ENCODE results near the gene NUFIP2. TPM values are rescaled to one million over a fixed set of nuclear protein-coding genes. Genes with fewer than 3 reads are reported as not detected.

NUFIP2 gene
- total RNA-seq, 1 donor from 2014 or later = 68.1 TPM

- no peak for DNase-seq (ENCODE audit: low spot score)
- H3K9me3 Mint-ChIP-seq (ENCODE audit: unreplicated experiment) = no peaks in the 10 kb centered on the region
- no peaks in the 10 kb centered on the region for H3K36me3 Mint-ChIP-seq (ENCODE audit: low read depth, unreplicated experiment)
- no peak overlapping the region for H3K4me3 Mint-ChIP-seq (ENCODE audit: unreplicated experiment)
- H3K4me1 Mint-ChIP-seq (ENCODE audit: unreplicated experiment) = no peaks in the 10 kb centered on the region
- H3K27ac Mint-ChIP-seq (ENCODE audit: unreplicated experiment) = peak overlapping the region; percentile 66
- peaks cover 3% of the 10 kb centered on the region for H3K27me3 Mint-ChIP-seq (ENCODE audit: unreplicated experiment)
- no peak for TF ChIP-seq CTCF (IDR thresholded peaks at IDR 0.05; ENCODE audit: unreplicated experiment)
Observed at GRCh38 chr17:29331075-29331707, 37.2 kb upstream of the NUFIP2 start.

GRCh38 chr17:29327412-29327811, 33.5 kb upstream of the NUFIP2 start:
- H3K4me3 Mint-ChIP-seq (ENCODE audit: unreplicated experiment) = no peak overlapping the region
- no peaks in the 10 kb centered on the region for H3K36me3 Mint-ChIP-seq (ENCODE audit: low read depth, unreplicated experiment)
- H3K27me3 Mint-ChIP-seq (ENCODE audit: unreplicated experiment) = peaks cover 5% of the 10 kb centered on the region
- no peaks in the 10 kb centered on the region for H3K4me1 Mint-ChIP-seq (ENCODE audit: unreplicated experiment)
- TF ChIP-seq CTCF (IDR thresholded peaks at IDR 0.05; ENCODE audit: unreplicated experiment) = no peak
- H3K9me3 Mint-ChIP-seq (ENCODE audit: unreplicated experiment) = no peaks in the 10 kb centered on the region
- no peak for DNase-seq (ENCODE audit: low spot score)
- no peak overlapping the region for H3K27ac Mint-ChIP-seq (ENCODE audit: unreplicated experiment)

- Mint-ChIP-seq H3K27ac (ENCODE audit: unreplicated experiment) (no peak overlapping the region), H3K4me3 (ENCODE audit: unreplicated experiment) (no peak overlapping the region), H3K36me3 (ENCODE audit: low read depth, unreplicated experiment) (no peaks in the 10 kb centered on the region), H3K9me3 (ENCODE audit: unreplicated experiment) (no peaks in the 10 kb centered on the region), H3K4me1 (ENCODE audit: unreplicated experiment) (no peaks in the 10 kb centered on the region), H3K27me3 (ENCODE audit: unreplicated experiment) (peaks cover 5% of the 10 kb centered on the region)
- DNase-seq (ENCODE audit: low spot score) = no peak
- no peak for TF ChIP-seq CTCF (IDR thresholded peaks at IDR 0.05; ENCODE audit: unreplicated experiment)
Observed at GRCh38 chr17:29326023-29326813, 32.3 kb upstream of the NUFIP2 start.

GRCh38 chr17:29322363-29322762, 28.4 kb upstream of the NUFIP2 start:
- no peak for TF ChIP-seq CTCF (IDR thresholded peaks at IDR 0.05; ENCODE audit: unreplicated experiment)
- no peak for DNase-seq (ENCODE audit: low spot score)
- Mint-ChIP-seq H3K4me3 (ENCODE audit: unreplicated experiment) (no peak overlapping the region), H3K27ac (ENCODE audit: unreplicated experiment) (no peak overlapping the region), H3K36me3 (ENCODE audit: low read depth, unreplicated experiment) (no peaks in the 10 kb centered on the region), H3K9me3 (ENCODE audit: unreplicated experiment) (no peaks in the 10 kb centered on the region), H3K4me1 (ENCODE audit: unreplicated experiment) (no peaks in the 10 kb centered on the region), H3K27me3 (ENCODE audit: unreplicated experiment) (peaks cover 4% of the 10 kb centered on the region)

- Mint-ChIP-seq H3K4me1 (ENCODE audit: unreplicated experiment) (no peaks in the 10 kb centered on the region), H3K27me3 (ENCODE audit: unreplicated experiment) (no peaks in the 10 kb centered on the region), H3K27ac (ENCODE audit: unreplicated experiment) (no peak overlapping the region), H3K4me3 (ENCODE audit: unreplicated experiment) (no peak overlapping the region), H3K36me3 (ENCODE audit: low read depth, unreplicated experiment) (no peaks in the 10 kb centered on the region), H3K9me3 (ENCODE audit: unreplicated experiment) (no peaks in the 10 kb centered on the region)
- no peak for DNase-seq (ENCODE audit: low spot score)
- no peak for TF ChIP-seq CTCF (IDR thresholded peaks at IDR 0.05; ENCODE audit: unreplicated experiment)
Observed at GRCh38 chr17:29303386-29303785, 9.4 kb upstream of the NUFIP2 start.
